Neural progenitor cell (in vitro differentiated cells): ENCODE data around the gene BCKDK. TPM values are rescaled to one million over a fixed set of nuclear protein-coding genes. Genes with fewer than 3 reads are reported as not detected.
"Not testable (repeated sequence)": the region's sequence is repeated elsewhere in the genome, so short reads cannot be mapped to it uniquely, and the experiment has no call there.

ENCODE experiments used
- DNase-seq: peaks from one replicate; pipeline ENCODE4 v3.0.0-alpha.2; 2016; ENCODE audit warnings: low spot score
- H2AFZ ChIP-seq: fragments of 200-600 bp; sonication (generic); replicated peaks from 2 replicates; pipeline ENCODE4 v1.6.1; 2016; ENCODE audit warnings: antibody characterized with exemption
- H3F3A ChIP-seq: fragments of 200-600 bp; sonication (generic); 2 replicates; pipeline ENCODE4 v1.6.1; 2016; ENCODE audit warnings: antibody characterized with exemption, low read depth
- H3K27ac ChIP-seq: fragments of 200-600 bp; sonication (generic); 2 replicates; pipeline ENCODE4 v1.5.1; 2016; ENCODE audit warnings: mild to moderate bottlenecking
- H3K27me3 ChIP-seq: fragments of 200-600 bp; sonication (generic); 2 replicates; pipeline ENCODE4 v1.6.1; 2016; ENCODE audit warnings: mild to moderate bottlenecking, moderate library complexity
- H3K36me3 ChIP-seq: fragments of 200-600 bp; sonication (generic); 2 replicates; pipeline ENCODE4 v1.5.1; 2016
- H3K4me1 ChIP-seq: fragments of 200-600 bp; sonication (generic); 2 replicates; pipeline ENCODE4 v1.6.1; 2016; ENCODE audit warnings: mixed run types
- H3K4me2 ChIP-seq: fragments of 200-600 bp; sonication (generic); 2 replicates; pipeline ENCODE4 v1.6.1; 2016
- H3K4me3 ChIP-seq: fragments of 200-600 bp; sonication (generic); 2 replicates; pipeline ENCODE4 v1.5.1; 2016
- H3K79me2 ChIP-seq: fragments of 200-600 bp; sonication (generic); 2 replicates; pipeline ENCODE4 v1.6.1; 2016; ENCODE audit warnings: low read depth
- H3K9ac ChIP-seq: fragments of 200-600 bp; sonication (generic); 2 replicates; pipeline ENCODE4 v1.6.1; 2016
- H3K9me3 ChIP-seq: fragments of 200-600 bp; sonication (generic); 2 replicates; pipeline ENCODE4 v1.5.1; 2016; ENCODE audit warnings: low read depth
- H4K20me1 ChIP-seq: fragments of 200-600 bp; sonication (generic); 2 replicates; pipeline ENCODE4 v1.6.1; 2016; ENCODE audit warnings: low read depth
- H3K27ac Mint-ChIP-seq: 3 replicates; pipeline ENCODE4 v1.8.0; 2021; ENCODE audit warnings: mixed read lengths
- H3K27me3 Mint-ChIP-seq: 2 replicates; pipeline ENCODE4 v1.8.0; 2022; ENCODE audit warnings: low read depth, mild to moderate bottlenecking, inconsistent platforms, moderate library complexity, mixed read lengths; ENCODE audit not compliant: insufficient read depth
- H3K36me3 Mint-ChIP-seq: 3 replicates; pipeline ENCODE4 v1.8.0; 2021; ENCODE audit warnings: mixed read lengths
- H3K4me1 Mint-ChIP-seq: 3 replicates; pipeline ENCODE4 v1.8.0; 2021; ENCODE audit warnings: mixed read lengths
- H3K4me3 Mint-ChIP-seq: 3 replicates; pipeline ENCODE4 v1.8.0; 2021; ENCODE audit warnings: mild to moderate bottlenecking, moderate library complexity, mixed read lengths
- H3K9me3 Mint-ChIP-seq: 3 replicates; pipeline ENCODE4 v1.8.0; 2020; ENCODE audit warnings: mixed read lengths
- EZH2 ChIP-seq: fragments of 200-600 bp; sonication (generic); IDR thresholded peaks from 2 replicates; pipeline ENCODE4 v1.6.1; 2017; ENCODE audit warnings: antibody characterized with exemption, mild to moderate bottlenecking, moderate library complexity
- EZH2phosphoT487 ChIP-seq: fragments of 200-600 bp; sonication (generic); IDR thresholded peaks from 2 replicates; pipeline ENCODE4 v1.6.1; 2017; ENCODE audit warnings: antibody characterized with exemption
- total RNA-seq: library from RNA; depleted of rRNA; stranded (reverse); fragments of >200 nt; gene quantifications from 2 replicates; pipeline ENCODE4 v1.2.3, GENCODE V29; 2015; ENCODE audit warnings: low replicate concordance
- TF ChIP-seq, protein P1 (sequence below): fragments of 200-600 bp; sonication (generic); IDR thresholded peaks from 2 replicates; pipeline ENCODE4 v1.5.1; 2017; ENCODE audit warnings: antibody characterized with exemption, mild to moderate bottlenecking

Gene BCKDK
- total RNA-seq, 1 donor from 2014 or later = 19.8 TPM

DNA sequence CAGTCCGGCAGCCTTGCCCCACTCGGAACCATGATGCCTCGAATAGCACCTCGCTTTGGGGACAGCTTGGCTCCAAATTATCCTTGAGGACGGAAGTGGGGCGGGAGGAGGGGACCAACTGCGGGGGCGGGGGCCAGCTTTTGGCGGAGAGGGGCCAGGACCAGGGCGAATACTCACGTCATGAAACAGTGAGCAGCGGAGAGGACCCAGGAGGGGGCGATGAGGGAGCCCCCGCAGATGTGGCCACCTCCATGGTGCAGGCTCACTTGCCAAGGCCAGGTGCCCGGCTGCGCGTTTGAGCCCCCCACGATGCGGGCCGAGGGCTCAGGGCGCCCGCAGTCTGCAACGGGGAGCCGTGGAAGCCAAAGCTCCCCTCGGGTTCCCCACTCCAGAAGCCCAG, 40.7 kb downstream of the BCKDK start:
- Histone ChIP-seq H3K4me1 (peaks cover 9% of the 10 kb centered on the region), H3K27ac (no peak overlapping the region), H3F3A (peaks cover 5% of the 10 kb centered on the region), H3K4me2 (no peak overlapping the region), H3K27me3 (peaks cover 45% of the 10 kb centered on the region), H4K20me1 (no peaks in the 10 kb centered on the region), H3K9me3 (no peaks in the 10 kb centered on the region), H3K79me2 (no peaks in the 10 kb centered on the region), H3K4me3 (no peak overlapping the region), H3K36me3 (no peaks in the 10 kb centered on the region), H3K9ac (no peak overlapping the region), H2AFZ (no peak overlapping the region)
- no peaks in the 10 kb centered on the region for H3K9me3 Mint-ChIP-seq
- TF ChIP-seq EZH2phosphoT487 = no peak
- TF ChIP-seq EZH2 = no peak
- TF ChIP-seq, protein P1, sequence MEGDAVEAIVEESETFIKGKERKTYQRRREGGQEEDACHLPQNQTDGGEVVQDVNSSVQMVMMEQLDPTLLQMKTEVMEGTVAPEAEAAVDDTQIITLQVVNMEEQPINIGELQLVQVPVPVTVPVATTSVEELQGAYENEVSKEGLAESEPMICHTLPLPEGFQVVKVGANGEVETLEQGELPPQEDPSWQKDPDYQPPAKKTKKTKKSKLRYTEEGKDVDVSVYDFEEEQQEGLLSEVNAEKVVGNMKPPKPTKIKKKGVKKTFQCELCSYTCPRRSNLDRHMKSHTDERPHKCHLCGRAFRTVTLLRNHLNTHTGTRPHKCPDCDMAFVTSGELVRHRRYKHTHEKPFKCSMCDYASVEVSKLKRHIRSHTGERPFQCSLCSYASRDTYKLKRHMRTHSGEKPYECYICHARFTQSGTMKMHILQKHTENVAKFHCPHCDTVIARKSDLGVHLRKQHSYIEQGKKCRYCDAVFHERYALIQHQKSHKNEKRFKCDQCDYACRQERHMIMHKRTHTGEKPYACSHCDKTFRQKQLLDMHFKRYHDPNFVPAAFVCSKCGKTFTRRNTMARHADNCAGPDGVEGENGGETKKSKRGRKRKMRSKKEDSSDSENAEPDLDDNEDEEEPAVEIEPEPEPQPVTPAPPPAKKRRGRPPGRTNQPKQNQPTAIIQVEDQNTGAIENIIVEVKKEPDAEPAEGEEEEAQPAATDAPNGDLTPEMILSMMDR = no peak
- H3K36me3 Mint-ChIP-seq = peaks cover 1% of the 10 kb centered on the region
- H3K4me1 Mint-ChIP-seq = peaks cover under 1% of the 10 kb centered on the region
- H3K27me3 Mint-ChIP-seq = peaks cover 13% of the 10 kb centered on the region
- H3K4me3 Mint-ChIP-seq = peak overlapping the region; percentile 41
- no peak overlapping the region for H3K27ac Mint-ChIP-seq
- no peak for DNase-seq

DNA sequence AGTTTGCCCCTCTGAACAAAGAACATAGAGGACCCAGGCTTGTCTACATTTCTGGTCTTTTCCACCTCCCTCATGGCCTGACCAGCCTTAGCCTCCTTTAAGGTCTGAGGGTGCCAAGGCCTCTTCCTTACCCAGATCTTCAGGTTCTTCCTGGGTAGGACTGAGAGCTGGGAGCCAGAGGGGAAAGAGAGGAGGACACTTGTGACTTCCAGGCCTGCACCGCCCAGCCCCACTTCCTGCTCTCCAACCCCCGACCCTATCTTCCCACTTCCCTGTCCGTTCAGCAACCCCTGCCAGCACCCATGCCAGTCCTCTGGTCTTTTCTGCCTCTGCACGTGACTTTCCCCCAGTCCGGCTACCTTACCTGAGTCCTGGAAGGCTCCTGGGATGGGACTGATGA, 41.1 kb downstream of the BCKDK start:
- Histone ChIP-seq H3K79me2 (no peaks in the 10 kb centered on the region), H2AFZ (no peak overlapping the region), H3K4me2 (no peak overlapping the region), H3K9me3 (no peaks in the 10 kb centered on the region), H3K9ac (no peak overlapping the region), H3K27ac (no peak overlapping the region), H3F3A (peaks cover 4% of the 10 kb centered on the region), H3K4me3 (no peak overlapping the region), H3K36me3 (no peaks in the 10 kb centered on the region), H3K27me3 (peaks cover 45% of the 10 kb centered on the region), H4K20me1 (no peaks in the 10 kb centered on the region), H3K4me1 (peaks cover 9% of the 10 kb centered on the region)
- peaks cover 1% of the 10 kb centered on the region for H3K36me3 Mint-ChIP-seq
- TF ChIP-seq EZH2 (no peak), EZH2phosphoT487 (no peak)
- TF ChIP-seq, protein P1 = no peak
- DNase-seq = no peak
- H3K4me3 Mint-ChIP-seq = no peak overlapping the region
- H3K9me3 Mint-ChIP-seq = no peaks in the 10 kb centered on the region
- no peaks in the 10 kb centered on the region for H3K4me1 Mint-ChIP-seq
- no peak overlapping the region for H3K27ac Mint-ChIP-seq
- peaks cover 10% of the 10 kb centered on the region for H3K27me3 Mint-ChIP-seq

DNA sequence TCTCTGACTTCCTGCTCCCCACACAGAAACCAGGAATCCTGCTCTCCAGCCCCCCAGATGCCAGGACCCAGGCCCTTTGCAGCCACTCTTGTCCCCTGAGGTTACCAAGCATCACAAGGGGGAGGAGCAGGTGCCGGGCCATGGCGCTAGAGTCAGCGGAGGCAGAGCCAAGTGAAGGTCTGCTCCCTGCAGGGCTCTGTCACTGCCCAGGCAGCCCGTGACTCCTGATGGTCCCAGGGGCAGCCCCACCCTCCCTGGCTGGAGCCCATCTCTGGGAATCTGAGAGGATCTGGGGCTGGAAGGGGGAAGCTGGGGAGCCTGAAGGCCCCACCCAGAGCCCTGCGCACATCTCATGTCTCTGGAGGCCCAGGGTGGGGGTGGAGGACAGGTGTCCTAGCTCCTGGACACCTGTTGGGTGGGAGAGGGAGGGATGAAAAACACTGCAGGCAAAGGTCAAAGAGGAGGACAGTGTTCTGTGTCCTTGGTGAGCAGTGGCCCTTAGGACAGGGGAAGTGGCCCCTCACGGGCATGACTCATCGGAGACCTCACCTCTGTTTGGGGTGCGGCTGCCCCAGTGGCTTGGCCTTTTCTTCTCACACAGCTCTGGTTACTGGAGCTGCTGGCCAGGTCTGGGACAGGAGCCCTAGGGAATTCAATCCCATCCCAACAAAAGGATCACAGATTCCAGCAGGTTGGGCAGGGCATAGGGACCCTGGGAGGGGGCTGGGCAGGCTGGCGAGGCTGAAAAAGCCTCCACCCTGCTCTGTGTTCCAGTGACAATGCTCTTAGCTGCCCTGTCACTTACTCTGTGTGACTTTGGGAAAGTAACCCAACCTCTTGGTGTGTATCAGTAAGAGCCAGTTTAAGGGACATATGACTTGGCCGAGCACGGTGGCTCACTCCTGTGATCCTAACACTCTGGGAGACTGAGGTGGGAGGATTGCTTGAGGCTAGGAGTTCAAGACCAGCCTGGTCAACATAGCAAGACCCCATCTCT, 42.0 kb downstream of the BCKDK start, which contains the start of gene PRSS36:
Gene PRSS36, minus strand, starts transcription at position 173 of the 997 bp plus-strand sequence. Its CDS starts 31 bp downstream, at position 142.
- H3K4me3 ChIP-seq = no peak within 1 kb of the TSS

DNA sequence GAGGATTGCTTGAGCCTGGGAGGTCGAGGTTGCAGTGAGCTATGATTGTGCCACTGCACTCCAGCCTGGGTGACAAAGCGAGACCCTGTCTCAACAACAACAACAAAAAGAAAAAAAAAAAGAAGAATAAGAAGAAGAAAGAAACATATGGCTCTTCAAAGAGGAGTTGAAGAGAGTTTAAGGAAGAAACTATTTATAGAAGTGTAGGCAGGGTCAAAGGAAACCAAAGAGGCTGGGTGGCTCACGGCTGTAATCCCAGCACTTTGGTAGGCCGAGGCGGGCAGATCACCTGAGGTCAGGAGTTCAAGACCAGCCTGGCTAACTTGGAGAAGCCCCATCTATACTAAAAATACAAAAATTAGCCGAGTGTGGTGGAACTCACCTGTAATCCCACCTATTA, 42.8 kb downstream of the BCKDK start:
- peaks cover 37% of the 10 kb centered on the region for H3K27me3 ChIP-seq
- not testable (repeated sequence) for H3F3A ChIP-seq, H3K4me2 ChIP-seq, H3K4me1 ChIP-seq, H4K20me1 ChIP-seq, H3K4me3 ChIP-seq, H3K27ac ChIP-seq, H3K9ac ChIP-seq, DNase-seq, H3K36me3 ChIP-seq, H3K9me3 Mint-ChIP-seq, H3K27me3 Mint-ChIP-seq, H3K36me3 Mint-ChIP-seq, H3K4me1 Mint-ChIP-seq, H2AFZ ChIP-seq, H3K79me2 ChIP-seq, H3K27ac Mint-ChIP-seq, H3K4me3 Mint-ChIP-seq, H3K9me3 ChIP-seq

More for the DNA sequence above, 42.0 kb downstream of the BCKDK start, which contains the start of gene PRSS36:
- Histone ChIP-seq H3K4me2 (peak within 1 kb of the TSS; percentile 49), H4K20me1 (no peaks in the 10 kb centered on the region), H2AFZ (no peak within 1 kb of the TSS), H3F3A (peaks cover 4% of the 10 kb centered on the region), H3K4me1 (peaks cover 9% of the 10 kb centered on the region), H3K9me3 (no peaks in the 10 kb centered on the region), H3K27ac (no peak within 1 kb of the TSS), H3K9ac (no peak within 1 kb of the TSS), H3K27me3 (peaks cover 45% of the 10 kb centered on the region), H3K36me3 (no peaks in the 10 kb centered on the region), H3K79me2 (no peaks in the 10 kb centered on the region)
- H3K4me1 Mint-ChIP-seq = no peaks in the 10 kb centered on the region
- H3K9me3 Mint-ChIP-seq = no peaks in the 10 kb centered on the region
- H3K27ac Mint-ChIP-seq = no peak within 1 kb of the TSS
- DNase-seq = peak; percentile 54
- H3K4me3 Mint-ChIP-seq = no peak within 1 kb of the TSS
- peaks cover 10% of the 10 kb centered on the region for H3K27me3 Mint-ChIP-seq
- TF ChIP-seq EZH2 = no peak
- no peak for TF ChIP-seq EZH2phosphoT487
- TF ChIP-seq, protein P1 = no peak
- H3K36me3 Mint-ChIP-seq = peaks cover 1% of the 10 kb centered on the region
